ENCODE data around the gene ALKBH8.

Gene ALKBH8

DNA sequence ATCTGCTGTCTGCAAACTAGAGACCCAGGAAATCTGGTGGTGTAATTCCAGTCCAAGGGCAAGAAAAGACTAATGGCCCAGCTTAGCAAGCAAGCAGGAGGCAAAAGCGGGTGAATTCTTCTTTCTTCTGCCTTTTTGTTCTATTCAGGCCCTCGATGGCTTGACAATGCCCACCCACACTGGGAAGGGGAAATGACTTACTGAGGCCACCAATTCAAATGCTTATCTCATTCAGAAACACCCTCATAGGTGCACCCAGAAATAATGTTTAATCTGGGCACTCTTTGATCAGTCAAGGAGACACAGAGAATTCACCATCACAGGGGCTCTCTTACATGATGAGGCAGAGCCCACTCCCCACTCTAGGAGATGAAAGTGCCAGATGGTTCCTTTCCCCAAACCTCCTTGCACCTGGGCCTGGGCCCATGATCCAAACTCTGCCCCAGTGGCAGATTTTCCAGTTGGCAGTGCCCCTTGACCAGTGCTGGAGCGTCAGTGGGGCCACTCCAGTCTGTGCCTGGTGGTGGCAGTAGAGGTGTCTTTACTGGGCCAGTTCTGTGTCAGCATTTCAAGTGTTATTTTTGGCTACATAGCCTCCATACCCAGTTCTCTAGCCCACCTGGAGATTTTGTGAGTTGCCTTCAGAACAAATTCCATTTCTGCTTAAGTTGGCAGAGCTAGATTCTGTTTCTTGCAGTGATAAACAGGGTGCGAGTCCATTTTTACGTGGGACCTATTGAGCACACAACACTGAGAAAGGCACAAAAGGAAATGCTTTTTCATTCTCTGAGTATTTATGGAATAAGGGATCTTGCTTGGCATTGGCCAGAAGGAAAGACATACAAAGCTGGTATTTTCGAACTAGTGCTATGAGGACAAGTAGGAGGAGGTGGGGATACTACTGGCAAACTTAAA, 32.9 kb upstream of the ALKBH8 start:
- TF ChIP-seq, protein P1, sequence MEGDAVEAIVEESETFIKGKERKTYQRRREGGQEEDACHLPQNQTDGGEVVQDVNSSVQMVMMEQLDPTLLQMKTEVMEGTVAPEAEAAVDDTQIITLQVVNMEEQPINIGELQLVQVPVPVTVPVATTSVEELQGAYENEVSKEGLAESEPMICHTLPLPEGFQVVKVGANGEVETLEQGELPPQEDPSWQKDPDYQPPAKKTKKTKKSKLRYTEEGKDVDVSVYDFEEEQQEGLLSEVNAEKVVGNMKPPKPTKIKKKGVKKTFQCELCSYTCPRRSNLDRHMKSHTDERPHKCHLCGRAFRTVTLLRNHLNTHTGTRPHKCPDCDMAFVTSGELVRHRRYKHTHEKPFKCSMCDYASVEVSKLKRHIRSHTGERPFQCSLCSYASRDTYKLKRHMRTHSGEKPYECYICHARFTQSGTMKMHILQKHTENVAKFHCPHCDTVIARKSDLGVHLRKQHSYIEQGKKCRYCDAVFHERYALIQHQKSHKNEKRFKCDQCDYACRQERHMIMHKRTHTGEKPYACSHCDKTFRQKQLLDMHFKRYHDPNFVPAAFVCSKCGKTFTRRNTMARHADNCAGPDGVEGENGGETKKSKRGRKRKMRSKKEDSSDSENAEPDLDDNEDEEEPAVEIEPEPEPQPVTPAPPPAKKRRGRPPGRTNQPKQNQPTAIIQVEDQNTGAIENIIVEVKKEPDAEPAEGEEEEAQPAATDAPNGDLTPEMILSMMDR (IDR thresholded peaks at IDR 0.05; ENCODE audit: extremely low read depth, missing control alignments): peak; percentile 22
- DNase-seq (ENCODE audit: low spot score): peak; percentile 45

DNA sequence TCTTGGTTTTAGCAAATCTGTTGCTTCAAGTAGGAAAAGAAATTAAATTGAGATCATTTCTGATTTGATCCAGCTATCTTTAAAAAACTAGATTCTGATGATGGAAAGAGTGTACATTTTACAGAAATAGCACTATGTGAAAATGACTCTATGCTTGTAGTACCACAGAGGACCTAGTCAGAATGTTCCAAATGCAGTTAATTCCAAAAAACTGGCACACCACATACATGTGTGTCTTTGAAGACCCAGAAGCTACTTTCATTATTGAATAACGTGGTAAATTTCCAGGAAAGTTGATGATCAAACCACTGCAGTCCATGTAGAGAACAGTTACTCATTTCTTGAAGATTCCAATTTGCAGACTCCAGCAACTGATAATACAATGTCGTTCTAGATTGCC, 29.2 kb upstream of the ALKBH8 start:
- TF ChIP-seq, protein P1 (IDR thresholded peaks at IDR 0.05; ENCODE audit: extremely low read depth, missing control alignments): no peak
- no peak for DNase-seq (ENCODE audit: low spot score)

DNA sequence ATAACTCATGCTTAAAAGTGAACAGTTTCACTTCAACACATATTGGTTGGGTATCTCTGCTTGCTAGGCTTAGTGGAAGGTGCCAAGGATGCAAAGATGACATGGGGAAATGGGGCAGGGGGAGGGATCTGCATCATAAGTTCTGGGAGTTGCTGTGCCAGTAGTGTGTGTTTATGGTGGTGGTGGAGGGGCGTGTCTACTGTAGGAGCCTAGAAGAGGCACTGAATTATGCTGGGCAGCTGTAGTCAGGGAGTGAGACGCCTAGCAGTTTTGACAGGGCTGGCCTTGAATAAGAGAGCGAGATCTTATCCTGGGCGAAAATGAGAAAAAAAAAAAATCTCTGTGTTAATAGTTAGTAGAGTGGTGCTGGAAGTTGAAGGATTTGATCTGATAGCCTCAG, 28.4 kb upstream of the ALKBH8 start:
- DNase-seq (ENCODE audit: low spot score): no peak
- TF ChIP-seq, protein P1 (IDR thresholded peaks at IDR 0.05; ENCODE audit: extremely low read depth, missing control alignments): no peak

DNA sequence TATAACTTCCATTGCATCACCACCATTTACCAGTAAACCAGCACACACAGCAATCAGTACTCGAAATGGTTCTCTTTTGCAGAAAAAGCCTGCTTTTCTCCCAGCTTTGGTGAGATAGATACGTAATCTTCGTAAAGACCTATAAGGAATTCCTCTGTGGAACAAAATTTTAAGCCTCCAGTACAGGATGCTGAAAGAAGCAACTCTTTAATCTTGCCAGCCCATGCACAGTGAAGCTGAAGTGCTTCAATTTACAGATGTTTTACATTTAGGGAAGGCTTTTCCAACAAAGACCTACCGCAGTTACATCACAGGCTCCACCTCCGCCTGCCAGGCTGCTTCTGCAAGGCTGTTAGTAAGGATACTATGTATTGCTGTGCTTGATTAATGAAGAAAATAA, 27.3 kb upstream of the ALKBH8 start:
- DNase-seq (ENCODE audit: low spot score): no peak
- TF ChIP-seq, protein P1 (IDR thresholded peaks at IDR 0.05; ENCODE audit: extremely low read depth, missing control alignments): no peak

DNA sequence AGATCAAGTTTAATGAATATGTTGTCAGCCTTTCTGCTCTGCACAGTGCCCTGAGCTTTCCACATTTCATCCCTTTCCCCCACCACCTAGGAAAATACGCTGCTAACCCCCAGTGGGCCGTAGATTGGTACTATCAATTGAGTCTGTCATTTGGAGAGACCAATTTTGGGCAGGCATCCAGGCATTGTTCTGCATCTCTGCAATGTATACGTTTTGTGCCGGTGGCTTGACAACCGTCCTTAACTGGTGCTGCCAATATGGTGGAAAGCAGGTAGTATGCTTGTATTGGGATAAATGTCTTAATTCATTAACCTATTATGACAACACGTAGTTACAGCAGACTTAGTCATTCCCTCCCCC, 26.7 kb upstream of the ALKBH8 start:
- no peak for DNase-seq (ENCODE audit: low spot score)
- TF ChIP-seq, protein P1 (IDR thresholded peaks at IDR 0.05; ENCODE audit: extremely low read depth, missing control alignments): no peak

DNA sequence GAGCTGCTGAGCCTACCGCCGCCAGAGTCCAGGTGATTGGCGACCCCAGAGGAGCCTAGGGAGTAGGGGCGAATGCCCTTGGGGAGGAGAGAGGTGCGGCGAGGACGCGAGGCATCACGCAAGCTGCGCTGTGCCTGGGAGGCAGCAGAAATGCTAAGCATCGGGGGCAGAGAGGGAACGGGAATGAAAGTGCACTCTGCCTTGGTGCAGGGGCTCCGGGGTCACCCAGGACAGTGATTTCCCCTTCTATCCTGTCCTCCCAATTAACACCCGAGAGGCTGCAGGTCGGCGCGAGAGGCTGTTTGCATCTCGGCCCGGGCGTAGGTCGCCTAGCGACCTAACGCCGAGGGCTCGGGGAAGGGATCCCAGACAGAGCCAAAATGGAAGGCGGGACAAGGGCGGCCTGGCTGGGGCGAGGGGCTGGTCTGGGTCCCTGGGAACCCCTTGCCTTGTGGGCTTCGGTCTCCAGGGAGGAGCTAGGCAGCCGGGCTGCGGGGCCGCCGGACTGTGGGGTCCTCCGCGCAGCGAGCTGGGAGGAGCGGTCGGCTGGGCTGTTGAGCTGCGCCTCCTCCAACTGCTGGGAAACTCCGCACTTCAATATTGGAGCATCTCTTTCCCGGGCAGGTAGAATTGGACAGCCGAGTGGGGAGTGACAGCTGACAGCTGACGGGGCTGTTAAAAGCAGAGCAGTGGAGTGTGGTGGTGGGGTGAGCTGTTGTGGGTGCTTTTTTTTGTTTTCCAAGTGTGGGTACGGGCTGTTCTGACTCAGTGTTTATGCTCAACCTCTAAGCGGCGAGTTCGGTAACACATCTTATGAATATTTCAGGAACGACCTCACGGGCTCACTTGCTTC, 26.1 kb upstream of the ALKBH8 start:
- DNase-seq (ENCODE audit: low spot score): peak; percentile 60
- TF ChIP-seq, protein P1 (IDR thresholded peaks at IDR 0.05; ENCODE audit: extremely low read depth, missing control alignments): no peak

Measured in GM20000 (cell line).